ENCODE results near the gene HECA.

HECA gene, protein sequence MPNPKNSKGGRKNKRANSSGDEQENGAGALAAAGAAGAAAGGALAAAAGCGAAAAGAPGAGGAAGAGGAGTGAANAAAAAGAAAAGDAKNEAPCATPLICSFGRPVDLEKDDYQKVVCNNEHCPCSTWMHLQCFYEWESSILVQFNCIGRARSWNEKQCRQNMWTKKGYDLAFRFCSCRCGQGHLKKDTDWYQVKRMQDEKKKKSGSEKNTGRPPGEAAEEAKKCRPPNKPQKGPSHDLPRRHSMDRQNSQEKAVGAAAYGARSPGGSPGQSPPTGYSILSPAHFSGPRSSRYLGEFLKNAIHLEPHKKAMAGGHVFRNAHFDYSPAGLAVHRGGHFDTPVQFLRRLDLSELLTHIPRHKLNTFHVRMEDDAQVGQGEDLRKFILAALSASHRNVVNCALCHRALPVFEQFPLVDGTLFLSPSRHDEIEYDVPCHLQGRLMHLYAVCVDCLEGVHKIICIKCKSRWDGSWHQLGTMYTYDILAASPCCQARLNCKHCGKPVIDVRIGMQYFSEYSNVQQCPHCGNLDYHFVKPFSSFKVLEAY

DNA sequence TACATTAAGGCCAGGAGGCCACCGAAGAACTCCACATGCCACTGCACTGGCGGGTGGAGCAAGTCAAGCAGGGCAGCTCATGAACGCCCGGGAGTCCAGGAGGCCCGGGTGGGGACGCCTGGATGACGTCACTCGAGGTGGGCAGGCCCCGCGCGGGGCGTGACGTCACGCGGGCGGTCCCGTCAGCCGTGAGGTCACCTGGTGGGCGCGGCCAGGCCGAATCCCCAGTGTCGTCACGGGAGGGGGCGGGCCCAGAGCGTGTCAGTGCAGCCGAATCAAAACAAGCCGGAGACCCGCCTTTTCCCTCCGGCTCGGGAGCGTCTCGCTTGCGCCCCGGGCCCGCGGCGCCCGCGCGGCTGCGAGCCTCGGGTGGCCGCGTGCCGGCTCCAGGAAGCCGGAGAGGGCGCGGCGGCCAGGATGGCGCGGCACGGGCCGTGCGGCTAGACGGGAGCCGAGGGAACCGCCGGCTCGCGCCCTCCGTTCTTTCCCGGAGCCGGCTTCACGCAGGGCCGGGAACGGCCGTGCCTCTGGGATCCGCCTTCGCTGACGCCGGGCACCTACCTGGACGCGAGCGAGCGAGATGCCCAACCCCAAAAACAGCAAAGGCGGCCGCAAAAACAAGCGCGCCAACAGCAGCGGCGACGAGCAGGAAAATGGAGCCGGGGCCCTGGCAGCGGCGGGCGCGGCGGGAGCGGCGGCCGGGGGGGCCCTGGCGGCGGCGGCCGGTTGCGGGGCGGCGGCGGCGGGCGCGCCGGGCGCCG lies at the start of gene HECA:
Gene HECA (plus strand): TSS at position 264 of the 761 bp plus-strand sequence. CDS start 317 bp downstream, at position 581.
- TF ChIP-seq, protein P1, sequence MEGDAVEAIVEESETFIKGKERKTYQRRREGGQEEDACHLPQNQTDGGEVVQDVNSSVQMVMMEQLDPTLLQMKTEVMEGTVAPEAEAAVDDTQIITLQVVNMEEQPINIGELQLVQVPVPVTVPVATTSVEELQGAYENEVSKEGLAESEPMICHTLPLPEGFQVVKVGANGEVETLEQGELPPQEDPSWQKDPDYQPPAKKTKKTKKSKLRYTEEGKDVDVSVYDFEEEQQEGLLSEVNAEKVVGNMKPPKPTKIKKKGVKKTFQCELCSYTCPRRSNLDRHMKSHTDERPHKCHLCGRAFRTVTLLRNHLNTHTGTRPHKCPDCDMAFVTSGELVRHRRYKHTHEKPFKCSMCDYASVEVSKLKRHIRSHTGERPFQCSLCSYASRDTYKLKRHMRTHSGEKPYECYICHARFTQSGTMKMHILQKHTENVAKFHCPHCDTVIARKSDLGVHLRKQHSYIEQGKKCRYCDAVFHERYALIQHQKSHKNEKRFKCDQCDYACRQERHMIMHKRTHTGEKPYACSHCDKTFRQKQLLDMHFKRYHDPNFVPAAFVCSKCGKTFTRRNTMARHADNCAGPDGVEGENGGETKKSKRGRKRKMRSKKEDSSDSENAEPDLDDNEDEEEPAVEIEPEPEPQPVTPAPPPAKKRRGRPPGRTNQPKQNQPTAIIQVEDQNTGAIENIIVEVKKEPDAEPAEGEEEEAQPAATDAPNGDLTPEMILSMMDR (IDR thresholded peaks at IDR 0.05): no peak
- peak; percentile 97 to 98 for DNase-seq
- peaks cover 0 to 51% (median 15%) of the 10 kb centered on the region in 4 donors for H3K4me1 ChIP-seq
- peak within 1 kb of the TSS; percentile 75 to 88 for H3K4me3 ChIP-seq
- intact Hi-C loops (cut with DNase I; ENCODE audit: low total_unique reads): loop anchor here (10.0 kb wide), 1 partner anchor 110 kb away; the partner anchor contains the start of gene ABRACL
- peak within 1 kb of the TSS; percentile 84 to 99 for H3K27ac ChIP-seq
- H3K36me3 ChIP-seq: no peaks in the 10 kb centered on the region
- H3K27me3 ChIP-seq: no peaks in the 10 kb centered on the region
- H3K9me3 ChIP-seq: no peaks in the 10 kb centered on the region

DNA sequence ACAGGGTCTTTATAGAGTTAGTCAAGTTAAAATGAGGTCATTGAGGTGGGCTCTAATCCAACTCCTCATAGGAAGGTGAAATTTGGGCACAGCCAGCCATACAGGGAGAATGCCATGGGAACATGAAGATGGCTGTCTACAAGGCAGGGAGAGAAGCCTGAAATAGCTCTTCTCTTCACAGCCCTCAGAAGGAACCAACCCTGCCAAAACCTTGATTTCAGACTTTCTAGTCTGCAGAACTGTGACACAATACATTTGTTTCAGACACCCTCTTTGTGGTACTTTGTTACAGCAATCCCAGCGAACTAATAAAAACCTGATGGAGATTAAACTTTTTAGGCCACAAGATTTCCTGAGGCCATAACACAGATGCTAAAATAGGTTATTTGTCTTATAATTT lies 43.1 kb upstream of the HECA start:
- Histone ChIP-seq H3K27ac (no peak overlapping the region), H3K36me3 (no peaks in the 10 kb centered on the region), H3K27me3 (no peaks in the 10 kb centered on the region), H3K4me1 (no peaks in the 10 kb centered on the region), H3K4me3 (no peak overlapping the region), H3K9me3 (no peaks in the 10 kb centered on the region)
- TF ChIP-seq, protein P1 (IDR thresholded peaks at IDR 0.05): no peak
- no peak for DNase-seq
- intact Hi-C loops (cut with DNase I; ENCODE audit: low total_unique reads): no loop called here

DNA sequence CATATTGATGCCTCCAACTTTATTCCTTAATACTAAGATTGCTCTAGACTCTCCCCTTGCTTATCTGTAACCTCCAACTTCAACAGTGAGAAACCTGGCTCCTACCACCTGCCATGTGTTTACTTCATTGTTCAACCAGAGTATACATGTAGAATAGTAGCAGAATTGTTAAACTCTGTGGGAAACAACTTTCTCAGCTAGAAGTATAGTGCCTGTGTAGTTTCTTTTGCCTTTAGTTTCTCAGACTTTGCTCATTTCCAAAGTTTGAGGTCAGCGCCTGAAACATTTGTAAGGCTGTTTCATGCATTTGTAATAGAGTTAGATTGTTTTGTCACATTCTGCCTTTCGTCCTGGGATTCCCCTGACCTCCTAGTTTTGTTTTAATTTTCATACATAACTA lies 34.9 kb upstream of the HECA start:
- DNase-seq: no peak
- TF ChIP-seq, protein P1 (IDR thresholded peaks at IDR 0.05): no peak
- Histone ChIP-seq H3K36me3 (no peaks in the 10 kb centered on the region), H3K27ac (no peak overlapping the region), H3K27me3 (no peaks in the 10 kb centered on the region), H3K4me1 (no peaks in the 10 kb centered on the region), H3K4me3 (no peak overlapping the region), H3K9me3 (no peaks in the 10 kb centered on the region)
- intact Hi-C loops (cut with DNase I; ENCODE audit: low total_unique reads): no loop called here

DNA sequence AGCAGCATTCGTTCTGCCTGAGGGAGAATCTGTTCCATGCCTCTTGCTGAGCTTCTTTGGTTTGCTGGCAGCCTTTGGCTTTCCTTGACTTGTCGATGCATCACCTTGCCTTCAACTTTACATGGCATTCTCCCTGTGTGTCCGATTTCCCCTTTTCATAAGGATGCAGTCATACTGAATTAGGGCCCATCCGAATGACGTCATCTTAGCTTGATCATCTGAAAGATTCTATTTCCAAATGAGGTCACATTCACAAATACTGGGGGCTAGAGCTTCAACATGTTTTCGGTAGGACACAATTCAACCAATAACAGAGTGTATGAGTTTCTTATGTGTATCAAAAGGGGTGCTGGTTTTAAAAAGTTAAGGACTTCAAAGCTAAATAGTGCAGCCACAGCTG lies 27.8 kb upstream of the HECA start:
- DNase-seq: no peak
- intact Hi-C loops (cut with DNase I; ENCODE audit: low total_unique reads): no loop called here
- no peaks in the 10 kb centered on the region for H3K27me3 ChIP-seq

DNA sequence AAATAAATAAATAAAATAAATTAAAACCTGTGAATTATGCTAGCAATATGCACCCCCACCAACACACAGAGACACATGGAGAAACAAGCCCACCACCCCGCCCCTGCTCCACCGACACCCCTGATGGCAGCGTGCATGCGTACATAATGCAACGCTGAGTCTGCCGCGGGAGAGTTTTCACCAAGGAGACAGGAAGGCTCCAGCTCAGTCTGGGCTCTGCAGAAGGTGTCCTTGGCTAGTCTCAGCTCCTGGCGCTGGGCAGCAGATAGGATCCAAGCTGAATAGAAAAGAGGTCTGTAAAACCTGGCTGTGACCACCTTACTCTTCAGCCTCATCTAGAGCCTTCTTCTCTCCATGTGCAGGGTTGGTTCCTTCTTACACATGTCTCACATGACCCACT lies 26.5 kb upstream of the HECA start:
- Histone ChIP-seq H3K36me3 (no peaks in the 10 kb centered on the region), H3K4me1 (no peaks in the 10 kb centered on the region), H3K4me3 (no peak overlapping the region), H3K9me3 (no peaks in the 10 kb centered on the region), H3K27me3 (no peaks in the 10 kb centered on the region), H3K27ac (no peak overlapping the region)
- intact Hi-C loops (cut with DNase I; ENCODE audit: low total_unique reads): no loop called here
- DNase-seq: no peak
- TF ChIP-seq, protein P1 (IDR thresholded peaks at IDR 0.05): no peak

More for the DNA sequence above, 27.8 kb upstream of the HECA start:
- Histone ChIP-seq H3K27ac (no peak overlapping the region), H3K36me3 (no peaks in the 10 kb centered on the region), H3K4me3 (no peak overlapping the region), H3K9me3 (no peaks in the 10 kb centered on the region), H3K4me1 (no peaks in the 10 kb centered on the region)
- TF ChIP-seq, protein P1 (IDR thresholded peaks at IDR 0.05): no peak

Measured in tibial artery (tissue), 4 donors.